GM23338 (cell line): Measurements from ENCODE around the gene GAREM1. TPM values are rescaled to one million over a fixed set of nuclear protein-coding genes. Genes with fewer than 3 reads are reported as not detected.

Source experiments
- ATAC-seq: fragments of 200-7000 bp; cut with Tn5 transposase; 3 replicates; pipeline ENCODE4 v1.9.1; 2020
- DNase-seq: peaks from one replicate; pipeline ENCODE4 v3.0.0-alpha.2; 2015; ENCODE audit warnings: low spot score
- H2AFZ ChIP-seq: fragments of 200-600 bp; sonication (generic); 2 replicates; pipeline ENCODE4 v1.8.0; 2016; ENCODE audit warnings: antibody characterized with exemption, mild to moderate bottlenecking, moderate library complexity
- H3F3A ChIP-seq: fragments of 200-600 bp; sonication (generic); replicated peaks from 2 replicates; pipeline ENCODE4 v1.8.0; 2017; ENCODE audit warnings: antibody characterized with exemption, mixed run types, low read depth
- H3K27ac ChIP-seq: fragments of 200-600 bp; sonication (generic); 2 replicates; pipeline ENCODE4 v1.6.1; 2016; ENCODE audit warnings: low read depth
- H3K27me3 ChIP-seq: fragments of 200-600 bp; sonication (generic); 2 replicates; pipeline ENCODE4 v1.8.0; 2016; ENCODE audit warnings: mild to moderate bottlenecking, mixed run types, moderate library complexity; ENCODE audit not compliant: insufficient read depth
- H3K36me3 ChIP-seq: fragments of 200-600 bp; sonication (generic); 2 replicates; pipeline ENCODE4 v1.8.0; 2016; ENCODE audit warnings: mild to moderate bottlenecking; ENCODE audit not compliant: insufficient read depth
- H3K4me1 ChIP-seq: fragments of 200-600 bp; sonication (generic); 2 replicates; pipeline ENCODE4 v1.8.0; 2016; ENCODE audit warnings: mild to moderate bottlenecking, moderate library complexity; ENCODE audit not compliant: insufficient read depth
- H3K4me2 ChIP-seq: fragments of 200-600 bp; sonication (generic); 2 replicates; pipeline ENCODE4 v1.7.1; 2017; ENCODE audit warnings: mixed run types
- H3K4me3 ChIP-seq: fragments of 200-600 bp; sonication (generic); 2 replicates; pipeline ENCODE4 v1.6.1; 2016; ENCODE audit warnings: mixed run types
- H3K79me2 ChIP-seq: fragments of 200-600 bp; sonication (generic); replicated peaks from 2 replicates; pipeline ENCODE4 v1.8.0; 2017; ENCODE audit warnings: mild to moderate bottlenecking; ENCODE audit not compliant: insufficient read depth
- H3K9me2 ChIP-seq: fragments of 200-600 bp; sonication (generic); 2 replicates; pipeline ENCODE4 v1.8.0; 2017; ENCODE audit not compliant: insufficient read depth
- H4K20me1 ChIP-seq: fragments of 200-600 bp; sonication (generic); replicated peaks from 2 replicates; pipeline ENCODE4 v1.8.0; 2017; ENCODE audit warnings: mild to moderate bottlenecking; ENCODE audit not compliant: insufficient read depth
- H3K27ac Mint-ChIP-seq: 2 replicates; pipeline ENCODE4 v1.8.0; 2020; ENCODE audit warnings: inconsistent platforms, mild to moderate bottlenecking, moderate library complexity, mixed read lengths
- H3K27me3 Mint-ChIP-seq: 3 replicates; pipeline ENCODE4 v1.8.0; 2022; ENCODE audit warnings: low read depth, mild to moderate bottlenecking, moderate library complexity, mixed read lengths, inconsistent platforms; ENCODE audit not compliant: insufficient read depth, poor library complexity
- H3K36me3 Mint-ChIP-seq: 3 replicates; pipeline ENCODE4 v1.8.0; 2021; ENCODE audit warnings: low read depth, mild to moderate bottlenecking, inconsistent platforms, moderate library complexity, mixed read lengths
- H3K4me1 Mint-ChIP-seq: 3 replicates; pipeline ENCODE4 v1.8.0; 2020; ENCODE audit warnings: mild to moderate bottlenecking, inconsistent platforms, mixed read lengths
- H3K4me3 Mint-ChIP-seq: 3 replicates; pipeline ENCODE4 v1.8.0; 2021; ENCODE audit warnings: moderate library complexity, mild to moderate bottlenecking, inconsistent platforms, mixed read lengths
- H3K9me3 Mint-ChIP-seq: 3 replicates; pipeline ENCODE4 v1.8.0; 2020; ENCODE audit warnings: moderate library complexity, mild to moderate bottlenecking, inconsistent platforms, mixed read lengths
- CREB1 ChIP-seq: fragments of 250-450 bp; sonication (Bioruptor Pico); IDR thresholded peaks from 2 replicates; pipeline ENCODE4 v1.5.0; 2020; ENCODE audit warnings: low read depth, mild to moderate bottlenecking, moderate library complexity
- EZH2 ChIP-seq: fragments of 200-600 bp; sonication (generic); IDR thresholded peaks from one replicate; pipeline ENCODE4 v1.8.0; 2017; ENCODE audit warnings: antibody characterized with exemption, mild to moderate bottlenecking, low read depth; ENCODE audit not compliant: unreplicated experiment
- EZH2phosphoT487 ChIP-seq: fragments of 200-600 bp; sonication (generic); IDR thresholded peaks from one replicate; pipeline ENCODE4 v1.8.1; 2018; ENCODE audit warnings: antibody characterized with exemption; ENCODE audit not compliant: unreplicated experiment
- JUNB ChIP-seq: IDR thresholded peaks from one replicate; pipeline ENCODE4 v1.6.1; 2016; ENCODE audit warnings: antibody characterized with exemption; ENCODE audit not compliant: unreplicated experiment
- NANOG ChIP-seq: IDR thresholded peaks from 2 replicates; pipeline ENCODE4 v1.6.1; 2016; ENCODE audit warnings: antibody characterized with exemption, borderline replicate concordance
- POLR2AphosphoS5 ChIP-seq: IDR thresholded peaks from 2 replicates; pipeline ENCODE4 v1.6.1; 2016; ENCODE audit warnings: antibody characterized with exemption, low read depth
- ZNF114 ChIP-seq: fragments of 250-450 bp; sonication (Bioruptor Pico); IDR thresholded peaks from 2 replicates; pipeline ENCODE4 v1.5.0; 2020; ENCODE audit warnings: mild to moderate bottlenecking, moderate library complexity
- ZNF331 ChIP-seq: fragments of 250-450 bp; sonication (Bioruptor Pico); IDR thresholded peaks from 2 replicates; pipeline ENCODE4 v1.5.0; 2020; ENCODE audit warnings: low read depth, mild to moderate bottlenecking, moderate library complexity
- polyA plus RNA-seq: library from polyadenylated mRNA; unstranded; fragments of >200 nt; fragmentation: Nextera tagmentation; extraction: Ambion mirVana; gene quantifications from 2 replicates; pipeline ENCODE4 v1.2.1, GENCODE V29; 2016
- total RNA-seq: library from RNA; depleted of rRNA; stranded (reverse); fragments of >200 nt; shearing (Covaris generic); gene quantifications from 2 replicates; pipeline ENCODE4 v1.2.3, GENCODE V29; 2014
- TF ChIP-seq, protein P1 (sequence below), 2 experiments: fragments of 200-600 bp in 1 of 2; sonication (generic) in 1 of 2; conservative IDR thresholded peaks; 2 replicates each; pipeline versions ENCODE4 v1.5.1 to v1.6.1; 2016 to 2017; ENCODE audit warnings: antibody characterized with exemption in 2 of 2, low read depth in 2 of 2, mild to moderate bottlenecking in 2 of 2, moderate library complexity in 1 of 2
- TF ChIP-seq, protein P2 (sequence below): fragments of 250-450 bp; sonication (Bioruptor Pico); IDR thresholded peaks from 2 replicates; pipeline ENCODE4 v1.5.0; 2020; ENCODE audit warnings: mild to moderate bottlenecking, moderate library complexity
- TF ChIP-seq, protein P3 (sequence below): IDR thresholded peaks from 2 replicates; pipeline ENCODE4 v1.6.1; 2016; ENCODE audit warnings: antibody characterized with exemption

The GAREM1 gene
- total and polyA plus RNA-seq, 2 experiments from 2014 or later = 2.7 to 6.0 TPM

DNA sequence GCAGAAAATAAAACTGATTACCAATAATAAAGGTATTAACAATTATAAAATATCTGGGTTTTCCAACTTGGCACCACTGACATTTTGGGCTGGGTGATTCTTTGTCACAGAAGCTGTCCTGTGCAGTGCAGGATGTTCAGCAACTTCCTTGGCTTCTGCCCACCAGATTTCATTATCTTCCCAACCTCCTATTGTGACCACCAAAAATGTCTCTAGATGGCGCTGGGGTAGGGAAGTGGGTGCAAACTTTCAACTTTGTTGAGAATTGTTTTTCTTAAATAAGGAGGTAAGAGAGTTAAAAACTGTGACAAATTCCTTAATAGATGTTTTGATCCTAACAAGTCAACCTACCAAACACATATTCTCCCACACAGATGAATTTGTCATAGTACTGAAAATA lies 90.1 kb downstream of the GAREM1 start:
- Histone ChIP-seq H3K4me1 (no peaks in the 10 kb centered on the region), H3K27me3 (no peaks in the 10 kb centered on the region), H3K4me3 (no peak overlapping the region), H3F3A (no peaks in the 10 kb centered on the region), H2AFZ (no peak overlapping the region), H3K36me3 (no peaks in the 10 kb centered on the region), H3K4me2 (no peak overlapping the region), H3K79me2 (no peaks in the 10 kb centered on the region), H3K27ac (no peak overlapping the region), H3K9me2 (no peaks in the 10 kb centered on the region), H4K20me1 (no peaks in the 10 kb centered on the region)
- peaks cover 8% of the 10 kb centered on the region for H3K4me1 Mint-ChIP-seq
- no peaks in the 10 kb centered on the region for H3K36me3 Mint-ChIP-seq
- ATAC-seq = no peak; the same call in 2 of the 3 replicates
- peak; percentile 40 for DNase-seq
- H3K27ac Mint-ChIP-seq = no peak overlapping the region
- no peaks in the 10 kb centered on the region for H3K27me3 Mint-ChIP-seq
- no peak overlapping the region for H3K4me3 Mint-ChIP-seq
- TF ChIP-seq, protein P1, sequence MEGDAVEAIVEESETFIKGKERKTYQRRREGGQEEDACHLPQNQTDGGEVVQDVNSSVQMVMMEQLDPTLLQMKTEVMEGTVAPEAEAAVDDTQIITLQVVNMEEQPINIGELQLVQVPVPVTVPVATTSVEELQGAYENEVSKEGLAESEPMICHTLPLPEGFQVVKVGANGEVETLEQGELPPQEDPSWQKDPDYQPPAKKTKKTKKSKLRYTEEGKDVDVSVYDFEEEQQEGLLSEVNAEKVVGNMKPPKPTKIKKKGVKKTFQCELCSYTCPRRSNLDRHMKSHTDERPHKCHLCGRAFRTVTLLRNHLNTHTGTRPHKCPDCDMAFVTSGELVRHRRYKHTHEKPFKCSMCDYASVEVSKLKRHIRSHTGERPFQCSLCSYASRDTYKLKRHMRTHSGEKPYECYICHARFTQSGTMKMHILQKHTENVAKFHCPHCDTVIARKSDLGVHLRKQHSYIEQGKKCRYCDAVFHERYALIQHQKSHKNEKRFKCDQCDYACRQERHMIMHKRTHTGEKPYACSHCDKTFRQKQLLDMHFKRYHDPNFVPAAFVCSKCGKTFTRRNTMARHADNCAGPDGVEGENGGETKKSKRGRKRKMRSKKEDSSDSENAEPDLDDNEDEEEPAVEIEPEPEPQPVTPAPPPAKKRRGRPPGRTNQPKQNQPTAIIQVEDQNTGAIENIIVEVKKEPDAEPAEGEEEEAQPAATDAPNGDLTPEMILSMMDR (conservative IDR thresholded peaks at IDR 0.05; ENCODE audit: low read depth in 2 of 2) = peak; percentile 39 to 58; a peak in 3 of 4 replicates
- TF ChIP-seq EZH2 = no peak
- no peaks in the 10 kb centered on the region for H3K9me3 Mint-ChIP-seq

DNA sequence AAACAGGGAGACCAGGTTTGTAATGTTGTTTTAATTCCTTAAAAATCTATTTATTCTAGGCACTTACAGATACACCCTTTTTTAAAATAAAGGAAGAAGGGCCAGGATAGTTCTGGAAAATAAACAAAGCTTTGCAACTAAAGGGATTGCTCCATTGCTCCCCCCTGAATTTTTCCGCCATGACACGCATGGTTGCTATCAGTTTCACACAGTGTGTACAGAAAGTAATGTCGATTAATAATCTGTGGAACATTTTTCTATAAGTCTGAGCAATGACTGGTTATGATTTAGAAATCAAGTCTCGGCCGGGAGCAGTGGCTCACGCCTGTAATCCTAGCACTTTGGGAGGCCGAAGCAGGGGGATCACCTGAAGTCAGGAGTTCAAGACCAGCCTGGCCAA lies 90.8 kb downstream of the GAREM1 start:
- Mint-ChIP-seq H3K4me1 (peaks cover 2% of the 10 kb centered on the region; the same call in 2 of the 3 replicates), H3K27me3 (no peaks in the 10 kb centered on the region), H3K27ac (no peak overlapping the region), H3K36me3 (no peaks in the 10 kb centered on the region), H3K9me3 (no peaks in the 10 kb centered on the region), H3K4me3 (no peak overlapping the region)
- Histone ChIP-seq H3F3A (no peaks in the 10 kb centered on the region), H3K27ac (no peak overlapping the region), H4K20me1 (no peaks in the 10 kb centered on the region), H3K4me2 (no peak overlapping the region), H3K27me3 (no peaks in the 10 kb centered on the region), H3K79me2 (no peaks in the 10 kb centered on the region), H2AFZ (no peak overlapping the region), H3K4me1 (no peaks in the 10 kb centered on the region), H3K9me2 (no peaks in the 10 kb centered on the region), H3K36me3 (no peaks in the 10 kb centered on the region), H3K4me3 (no peak overlapping the region)
- DNase-seq = no peak
- no peak for ATAC-seq
- no peak for TF ChIP-seq EZH2phosphoT487
- no peak for TF ChIP-seq ZNF331
- TF ChIP-seq, protein P2, sequence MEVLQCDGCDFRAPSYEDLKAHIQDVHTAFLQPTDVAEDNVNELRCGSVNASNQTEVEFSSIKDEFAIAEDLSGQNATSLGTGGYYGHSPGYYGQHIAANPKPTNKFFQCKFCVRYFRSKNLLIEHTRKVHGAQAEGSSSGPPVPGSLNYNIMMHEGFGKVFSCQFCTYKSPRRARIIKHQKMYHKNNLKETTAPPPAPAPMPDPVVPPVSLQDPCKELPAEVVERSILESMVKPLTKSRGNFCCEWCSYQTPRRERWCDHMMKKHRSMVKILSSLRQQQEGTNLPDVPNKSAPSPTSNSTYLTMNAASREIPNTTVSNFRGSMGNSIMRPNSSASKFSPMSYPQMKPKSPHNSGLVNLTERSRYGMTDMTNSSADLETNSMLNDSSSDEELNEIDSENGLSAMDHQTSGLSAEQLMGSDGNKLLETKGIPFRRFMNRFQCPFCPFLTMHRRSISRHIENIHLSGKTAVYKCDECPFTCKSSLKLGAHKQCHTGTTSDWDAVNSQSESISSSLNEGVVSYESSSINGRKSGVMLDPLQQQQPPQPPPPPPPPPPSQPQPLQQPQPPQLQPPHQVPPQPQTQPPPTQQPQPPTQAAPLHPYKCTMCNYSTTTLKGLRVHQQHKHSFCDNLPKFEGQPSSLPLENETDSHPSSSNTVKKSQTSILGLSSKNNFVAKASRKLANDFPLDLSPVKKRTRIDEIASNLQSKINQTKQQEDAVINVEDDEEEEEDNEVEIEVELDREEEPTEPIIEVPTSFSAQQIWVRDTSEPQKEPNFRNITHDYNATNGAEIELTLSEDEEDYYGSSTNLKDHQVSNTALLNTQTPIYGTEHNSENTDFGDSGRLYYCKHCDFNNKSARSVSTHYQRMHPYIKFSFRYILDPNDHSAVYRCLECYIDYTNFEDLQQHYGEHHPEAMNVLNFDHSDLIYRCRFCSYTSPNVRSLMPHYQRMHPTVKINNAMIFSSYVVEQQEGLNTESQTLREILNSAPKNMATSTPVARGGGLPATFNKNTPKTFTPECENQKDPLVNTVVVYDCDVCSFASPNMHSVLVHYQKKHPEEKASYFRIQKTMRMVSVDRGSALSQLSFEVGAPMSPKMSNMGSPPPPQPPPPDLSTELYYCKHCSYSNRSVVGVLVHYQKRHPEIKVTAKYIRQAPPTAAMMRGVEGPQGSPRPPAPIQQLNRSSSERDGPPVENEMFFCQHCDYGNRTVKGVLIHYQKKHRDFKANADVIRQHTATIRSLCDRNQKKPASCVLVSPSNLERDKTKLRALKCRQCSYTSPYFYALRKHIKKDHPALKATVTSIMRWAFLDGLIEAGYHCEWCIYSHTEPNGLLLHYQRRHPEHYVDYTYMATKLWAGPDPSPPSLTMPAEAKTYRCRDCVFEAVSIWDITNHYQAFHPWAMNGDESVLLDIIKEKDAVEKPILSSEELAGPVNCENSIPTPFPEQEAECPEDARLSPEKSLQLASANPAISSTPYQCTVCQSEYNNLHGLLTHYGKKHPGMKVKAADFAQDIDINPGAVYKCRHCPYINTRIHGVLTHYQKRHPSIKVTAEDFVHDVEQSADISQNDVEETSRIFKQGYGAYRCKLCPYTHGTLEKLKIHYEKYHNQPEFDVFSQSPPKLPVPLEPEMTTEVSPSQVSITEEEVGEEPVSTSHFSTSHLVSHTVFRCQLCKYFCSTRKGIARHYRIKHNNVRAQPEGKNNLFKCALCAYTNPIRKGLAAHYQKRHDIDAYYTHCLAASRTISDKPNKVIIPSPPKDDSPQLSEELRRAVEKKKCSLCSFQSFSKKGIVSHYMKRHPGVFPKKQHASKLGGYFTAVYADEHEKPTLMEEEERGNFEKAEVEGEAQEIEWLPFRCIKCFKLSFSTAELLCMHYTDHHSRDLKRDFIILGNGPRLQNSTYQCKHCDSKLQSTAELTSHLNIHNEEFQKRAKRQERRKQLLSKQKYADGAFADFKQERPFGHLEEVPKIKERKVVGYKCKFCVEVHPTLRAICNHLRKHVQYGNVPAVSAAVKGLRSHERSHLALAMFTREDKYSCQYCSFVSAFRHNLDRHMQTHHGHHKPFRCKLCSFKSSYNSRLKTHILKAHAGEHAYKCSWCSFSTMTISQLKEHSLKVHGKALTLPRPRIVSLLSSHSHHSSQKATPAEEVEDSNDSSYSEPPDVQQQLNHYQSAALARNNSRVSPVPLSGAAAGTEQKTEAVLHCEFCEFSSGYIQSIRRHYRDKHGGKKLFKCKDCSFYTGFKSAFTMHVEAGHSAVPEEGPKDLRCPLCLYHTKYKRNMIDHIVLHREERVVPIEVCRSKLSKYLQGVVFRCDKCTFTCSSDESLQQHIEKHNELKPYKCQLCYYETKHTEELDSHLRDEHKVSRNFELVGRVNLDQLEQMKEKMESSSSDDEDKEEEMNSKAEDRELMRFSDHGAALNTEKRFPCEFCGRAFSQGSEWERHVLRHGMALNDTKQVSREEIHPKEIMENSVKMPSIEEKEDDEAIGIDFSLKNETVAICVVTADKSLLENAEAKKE (CRISPR knock-in tag) = no peak
- TF ChIP-seq, protein P3, sequence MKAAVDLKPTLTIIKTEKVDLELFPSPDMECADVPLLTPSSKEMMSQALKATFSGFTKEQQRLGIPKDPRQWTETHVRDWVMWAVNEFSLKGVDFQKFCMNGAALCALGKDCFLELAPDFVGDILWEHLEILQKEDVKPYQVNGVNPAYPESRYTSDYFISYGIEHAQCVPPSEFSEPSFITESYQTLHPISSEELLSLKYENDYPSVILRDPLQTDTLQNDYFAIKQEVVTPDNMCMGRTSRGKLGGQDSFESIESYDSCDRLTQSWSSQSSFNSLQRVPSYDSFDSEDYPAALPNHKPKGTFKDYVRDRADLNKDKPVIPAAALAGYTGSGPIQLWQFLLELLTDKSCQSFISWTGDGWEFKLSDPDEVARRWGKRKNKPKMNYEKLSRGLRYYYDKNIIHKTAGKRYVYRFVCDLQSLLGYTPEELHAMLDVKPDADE = no peak
- no peak for TF ChIP-seq ZNF114 (CRISPR knock-in tag)
- TF ChIP-seq, protein P1 (conservative IDR thresholded peaks at IDR 0.05; ENCODE audit: low read depth in 2 of 2) = no peak
- no peak for TF ChIP-seq CREB1
- no peak for TF ChIP-seq JUNB
- no peak for TF ChIP-seq NANOG
- TF ChIP-seq POLR2AphosphoS5 = no peak
